Lung (tissue), 12 donors: ENCODE results near the gene B3GNT3. TPM values are rescaled to one million over a fixed set of nuclear protein-coding genes. Genes with fewer than 3 reads are reported as not detected.
"Not testable (repeated sequence)": the region's sequence is repeated elsewhere in the genome, so short reads cannot be mapped to it uniquely, and the experiment has no call there.

Experiments used
- ATAC-seq: fragments of 200-7000 bp; cut with Tn5 transposase; one replicate; pipeline ENCODE4 v1.9.1; 2020; ENCODE audit warnings: moderate number of reproducible peaks; ENCODE audit not compliant: insufficient read depth, low FRiP score
- DNase-seq, 3 donors: peaks; one replicate each; pipeline ENCODE4 v3.0.0-alpha.2; 2013 to 2017
- H3K27ac ChIP-seq, 2 donors: one replicate each; pipeline ENCODE4 v1.5.1; 2013; ENCODE audit warnings: mild to moderate bottlenecking in 2 of 2, moderate library complexity in 2 of 2, control low read depth in 1 of 2, inconsistent platforms in 1 of 2, low read depth in 1 of 2, low read length in 1 of 2
- H3K27me3 ChIP-seq, 3 donors: one replicate each; pipeline ENCODE4 v1.5.1; 2013; ENCODE audit warnings: low read length in 2 of 3; ENCODE audit not compliant: control insufficient read depth in 3 of 3, insufficient read depth in 3 of 3
- H3K36me3 ChIP-seq, 4 donors: one replicate each; pipeline ENCODE4 v1.5.1; 2013; ENCODE audit warnings: low read length in 4 of 4, mild to moderate bottlenecking in 1 of 4, moderate library complexity in 1 of 4; ENCODE audit not compliant: control insufficient read depth in 4 of 4, insufficient read depth in 4 of 4
- H3K4me1 ChIP-seq, 5 donors: one replicate each; pipeline ENCODE4 v1.5.1; 2013; ENCODE audit warnings: low read length in 5 of 5, mild to moderate bottlenecking in 2 of 5, moderate library complexity in 1 of 5; ENCODE audit not compliant: control insufficient read depth in 5 of 5, insufficient read depth in 5 of 5
- H3K4me3 ChIP-seq: one replicate; pipeline ENCODE4 v1.5.1; 2013; ENCODE audit warnings: mild to moderate bottlenecking, control low read depth, moderate library complexity
- H3K9ac ChIP-seq, 2 donors: one replicate each; pipeline ENCODE4 v1.5.1; 2013; ENCODE audit warnings: low read length in 2 of 2, control low read depth in 1 of 2; ENCODE audit not compliant: insufficient read depth in 1 of 2
- H3K9me3 ChIP-seq, 4 donors: one replicate each; pipeline ENCODE4 v1.5.1; 2013; ENCODE audit warnings: low read length in 3 of 4, mild to moderate bottlenecking in 1 of 4, moderate library complexity in 1 of 4; ENCODE audit not compliant: control insufficient read depth in 4 of 4, insufficient read depth in 3 of 4
- CTCF ChIP-seq: IDR thresholded peaks from 2 replicates; pipeline ENCODE4 v1.5.1; 2012; ENCODE audit warnings: mild to moderate bottlenecking; ENCODE audit errors: control extremely low read depth, extremely low read depth
- WGBS, 2 donors: extraction: QIAGEN DNeasy Blood & Tissue Kit; methylation state at CpG; one replicate each; pipeline ENCODE4 v1.1.7; 2013; 5-methylcytosine and 5-hydroxymethylcytosine counted together
- polyA plus RNA-seq, 2 donors: library from polyadenylated mRNA; stranded (reverse); fragments of 200-250 nt; gene quantifications; one replicate each; pipeline ENCODE4 v1.2.1, GENCODE V29; 2013
- total RNA-seq, 2 donors: library from RNA; depleted of rRNA in 1 of 2; stranded (reverse); fragments of >200 nt in 1 of 2; gene quantifications; one replicate each; pipeline ENCODE4 v1.2.1, GENCODE V29; 2014 to 2021
- donor health status: control.
- donor health status: control.
- donor health status: Bipolar disorder and iron deficiency.
- donor health status: healthy.
- donor health status: DM: yes; HTN: yes; CAD: no.

B3GNT3 gene
- total and polyA plus RNA-seq, 4 donors, result 1.00 to 3.0 (median 2.0) TPM

- H3K9ac ChIP-seq, result no peak overlapping the region
- DNase-seq, result no peak
- no peak overlapping the region for H3K4me3 ChIP-seq
- no peak overlapping the region for H3K27ac ChIP-seq
- no peak for ATAC-seq
- peaks cover 0 to 38% (median 22%) of the 10 kb centered on the region in 3 donors for H3K27me3 ChIP-seq
- no peaks in the 10 kb centered on the region for H3K4me1 ChIP-seq
- H3K36me3 ChIP-seq, result no peaks in the 10 kb centered on the region
- WGBS, 2 donors, result 64 to 74% methylated on average over 11 of the region's 11 CpGs
- H3K9me3 ChIP-seq, result no peaks in the 10 kb centered on the region
- TF ChIP-seq CTCF, result no peak
Measured at GRCh38 chr19:17797424-17798201, 2.7 kb downstream of the B3GNT3 start.

GRCh38 chr19:17798599-17798998 is 3.7 kb downstream of the B3GNT3 start:
- peaks cover 0 to 37% (median 22%) of the 10 kb centered on the region in 3 donors for H3K27me3 ChIP-seq
- not testable (repeated sequence) for H3K4me3 ChIP-seq, H3K4me1 ChIP-seq, H3K36me3 ChIP-seq, ATAC-seq, H3K9ac ChIP-seq, H3K9me3 ChIP-seq, H3K27ac ChIP-seq, DNase-seq
- 82 to 93% methylated on average over 3 of the region's 3 CpGs for WGBS, 2 donors

DNA sequence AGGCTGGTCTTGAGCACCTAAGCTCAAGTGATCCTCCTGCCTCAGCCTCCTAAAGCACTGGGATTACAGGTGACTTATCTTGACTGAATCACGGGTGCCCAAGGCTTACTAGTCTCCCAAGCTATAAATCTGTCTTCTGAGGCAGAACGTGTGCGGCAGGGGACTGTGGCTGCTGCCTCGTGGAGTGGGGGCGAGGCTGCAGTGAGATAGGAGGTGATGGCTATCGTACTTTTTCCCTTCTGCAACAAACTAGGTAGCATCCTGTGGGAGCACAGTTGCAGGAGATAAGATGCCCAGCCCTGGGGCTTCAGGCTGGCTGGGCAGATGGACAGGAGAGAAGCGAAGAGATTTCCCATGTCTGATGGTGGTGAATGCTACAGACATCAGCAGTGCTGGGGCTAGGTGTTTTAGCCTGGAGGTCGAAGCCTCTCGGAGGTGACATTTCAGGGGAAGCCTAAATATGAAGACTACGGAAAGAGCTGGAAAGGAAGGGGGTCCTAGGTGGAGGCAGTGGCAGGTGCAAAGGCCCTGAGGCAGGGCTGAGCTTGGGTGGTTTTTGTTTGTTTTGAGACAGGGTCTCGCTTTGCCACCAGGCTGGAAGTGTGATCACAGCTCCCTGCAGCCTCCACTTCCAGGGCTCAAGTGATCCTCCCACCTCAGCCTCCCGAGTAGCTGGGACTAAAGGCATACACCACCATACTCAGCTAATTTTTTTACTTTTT is 7.4 kb downstream of the B3GNT3 start:
- DNase-seq (no peak), ATAC-seq (no peak)
- WGBS, 2 donors, result 70 to 73% methylated on average over 12 of the region's 12 CpGs
- Histone ChIP-seq H3K9ac (no peak overlapping the region), H3K4me3 (no peak overlapping the region), H3K36me3 (no peaks in the 10 kb centered on the region), H3K9me3 (no peaks in the 10 kb centered on the region), H3K4me1 (no peaks in the 10 kb centered on the region), H3K27me3 (peaks cover 0 to 7% (median 0%) of the 10 kb centered on the region in 3 donors), H3K27ac (no peak overlapping the region)
- TF ChIP-seq CTCF, result no peak

- Histone ChIP-seq H3K36me3 (no peaks in the 10 kb centered on the region), H3K9ac (no peak overlapping the region), H3K9me3 (no peaks in the 10 kb centered on the region), H3K27me3 (peaks cover 0 to 3% (median 0%) of the 10 kb centered on the region in 3 donors), H3K27ac (no peak overlapping the region), H3K4me3 (no peak overlapping the region), H3K4me1 (no peaks in the 10 kb centered on the region)
- WGBS, 2 donors, result 28 to 41% methylated on average over 14 of the region's 14 CpGs
- ATAC-seq (no peak), DNase-seq (no peak)
- no peak for TF ChIP-seq CTCF
Measured at GRCh38 chr19:17803264-17803896, 8.4 kb downstream of the B3GNT3 start.
